GM12874 (cell line): Measurements from ENCODE around the gene SPTAN1.

ENCODE experiments used
- CTCF ChIP-seq: IDR thresholded peaks from 2 replicates; pipeline ENCODE4 v1.5.1; 2011; ENCODE audit warnings: low read depth, mild to moderate bottlenecking, control low read depth, low read length, moderate library complexity; ENCODE audit not compliant: insufficient read depth

SPTAN1 gene

GRCh38 chr9:128552153-128552743, at the start of gene SPTAN1:
Gene SPTAN1, plus strand, starts transcription at chr9:128552587. Its CDS starts 14,154 bp downstream, at chr9:128566741.
- 0 out of 2 replicates have a peak, but pooled peaks have one; percentile 12 for TF ChIP-seq CTCF

GRCh38 chr9:128503870-128504269, 48.5 kb upstream of the SPTAN1 start:
- TF ChIP-seq CTCF, result no peak

GRCh38 chr9:128504485-128505413, 47.6 kb upstream of the SPTAN1 start, which contains the start of gene GLE1:
Gene GLE1, plus strand, starts transcription at chr9:128504719. Its CDS starts 87 bp downstream, at chr9:128504806.
- TF ChIP-seq CTCF, result no peak

- TF ChIP-seq CTCF, result no peak
Observed at GRCh38 chr9:128505414-128505765, 47.0 kb upstream of the SPTAN1 start.

GRCh38 chr9:128512820-128513219, 39.6 kb upstream of the SPTAN1 start:
- TF ChIP-seq CTCF, result no peak

- no peak for TF ChIP-seq CTCF
Observed at GRCh38 chr9:128521956-128522355, 30.4 kb upstream of the SPTAN1 start.

- TF ChIP-seq CTCF, result no peak
Observed at GRCh38 chr9:128523199-128523925, 29.0 kb upstream of the SPTAN1 start.
